ENCODE data around the gene VLDLR. TPM values are rescaled to one million over a fixed set of nuclear protein-coding genes. Genes with fewer than 3 reads are reported as not detected.
"Not testable (repeated sequence)": the region's sequence is repeated elsewhere in the genome, so short reads cannot be mapped to it uniquely, and the experiment has no call there.

VLDLR gene
- total RNA-seq, 1 donor from 2014 or later: 47.9 TPM

GRCh38 chr9:2663461-2664173, 42.0 kb downstream of the VLDLR start:
- DNase-seq (ENCODE audit: low spot score): no peak

GRCh38 chr9:2664174-2665065, 42.8 kb downstream of the VLDLR start:
- DNase-seq (ENCODE audit: low spot score): no peak

- no peak for DNase-seq (ENCODE audit: low spot score)
These were observed 45.0 kb downstream of the VLDLR start for GRCh38 chr9:2666569-2666968.

GRCh38 chr9:2673161-2673560, 51.6 kb downstream of the VLDLR start:
- no peak for DNase-seq (ENCODE audit: low spot score)

- DNase-seq (ENCODE audit: low spot score): no peak
These were observed 52.7 kb downstream of the VLDLR start for GRCh38 chr9:2674141-2674824.

GRCh38 chr9:2675834-2676233, 54.2 kb downstream of the VLDLR start:
- no peak for DNase-seq (ENCODE audit: low spot score)

- DNase-seq (ENCODE audit: low spot score): no peak
These were observed 54.9 kb downstream of the VLDLR start for GRCh38 chr9:2676466-2676865.

- DNase-seq (ENCODE audit: low spot score): no peak
These were observed 56.6 kb downstream of the VLDLR start for GRCh38 chr9:2677915-2678889.

GRCh38 chr9:2679011-2679410, 57.4 kb downstream of the VLDLR start:
- DNase-seq (ENCODE audit: low spot score): no peak

- DNase-seq (ENCODE audit: low spot score): no peak
These were observed 60.4 kb downstream of the VLDLR start for GRCh38 chr9:2681981-2682380.

GRCh38 chr9:2686911-2687310, 65.3 kb downstream of the VLDLR start:
- no peak for DNase-seq (ENCODE audit: low spot score)

- DNase-seq (ENCODE audit: low spot score): no peak
These were observed 67.0 kb downstream of the VLDLR start for GRCh38 chr9:2688636-2689035.

- DNase-seq (ENCODE audit: low spot score): no peak
These were observed 69.6 kb downstream of the VLDLR start for GRCh38 chr9:2691212-2691611.

- DNase-seq (ENCODE audit: low spot score): no peak
These were observed 70.0 kb downstream of the VLDLR start for GRCh38 chr9:2691626-2692025.

- DNase-seq (ENCODE audit: low spot score): no peak
These were observed 71.5 kb downstream of the VLDLR start for GRCh38 chr9:2693056-2693455.

GRCh38 chr9:2697492-2697891, 75.9 kb downstream of the VLDLR start:
- no peak for DNase-seq (ENCODE audit: low spot score)

- no peak for DNase-seq (ENCODE audit: low spot score)
These were observed 78.8 kb downstream of the VLDLR start for GRCh38 chr9:2700398-2700797.

- DNase-seq (ENCODE audit: low spot score): no peak
These were observed 79.4 kb downstream of the VLDLR start for GRCh38 chr9:2700909-2701550.

GRCh38 chr9:2704504-2704903, 82.9 kb downstream of the VLDLR start:
- no peak for DNase-seq (ENCODE audit: low spot score)

- DNase-seq (ENCODE audit: low spot score): not testable (repeated sequence)
These were observed 85.7 kb downstream of the VLDLR start for GRCh38 chr9:2707256-2707655.
